Activated CD4-positive, alpha-beta T cell treated with anti-CD3 and anti-CD28 coated beads, Interleukin-2, amount 50 U/mL, for 48 hours (primary cell): ENCODE results near the gene TRIP11.
"Not testable (repeated sequence)": the region's sequence is repeated elsewhere in the genome, so short reads cannot be mapped to it uniquely, and the experiment has no call there.

Experiments used
- DNase-seq, 2 experiments: peaks; one replicate each; pipeline ENCODE4 v3.0.0-alpha.2; 2020

TRIP11 gene

DNA sequence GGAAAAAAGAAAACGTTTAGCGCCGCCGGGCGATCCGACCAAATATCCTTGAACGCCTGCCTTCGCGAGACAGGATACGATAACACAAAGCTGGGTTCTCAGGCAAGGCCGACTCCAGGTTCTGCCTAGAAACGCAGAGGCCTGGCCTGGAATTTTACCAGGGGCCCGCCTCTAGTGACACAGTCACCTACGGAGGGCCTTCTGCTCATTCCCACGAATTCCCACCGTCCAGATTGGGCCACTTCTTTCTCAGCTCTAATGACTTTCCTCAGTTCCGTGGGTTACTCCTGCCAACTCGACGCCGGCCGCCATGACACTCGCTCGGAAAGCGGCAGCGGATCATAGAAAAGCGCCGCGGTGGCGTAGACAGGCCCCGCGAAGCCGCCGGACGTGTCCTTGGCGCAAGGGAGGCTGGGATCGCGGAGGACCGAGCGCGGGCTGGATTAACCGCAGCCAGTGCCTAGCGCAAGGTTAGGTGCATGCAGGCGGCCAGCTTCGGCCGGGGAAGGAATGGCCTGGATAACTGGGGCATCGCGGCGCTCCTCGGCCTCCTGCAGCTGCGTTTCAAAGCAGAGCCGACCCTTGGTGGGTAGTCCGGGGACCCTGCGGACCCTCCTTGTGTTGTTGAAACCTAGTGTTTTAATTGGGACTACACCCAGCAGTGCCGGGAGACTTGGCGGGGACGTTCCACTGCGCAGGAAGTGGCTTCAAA lies at the start of gene TRIP11:
TSS of gene TRIP11 (minus strand) at position 341 of the 712 bp plus-strand sequence. CDS start 374 bp downstream, outside the sequence.
- peak; percentile 94 to 95 for DNase-seq

DNA sequence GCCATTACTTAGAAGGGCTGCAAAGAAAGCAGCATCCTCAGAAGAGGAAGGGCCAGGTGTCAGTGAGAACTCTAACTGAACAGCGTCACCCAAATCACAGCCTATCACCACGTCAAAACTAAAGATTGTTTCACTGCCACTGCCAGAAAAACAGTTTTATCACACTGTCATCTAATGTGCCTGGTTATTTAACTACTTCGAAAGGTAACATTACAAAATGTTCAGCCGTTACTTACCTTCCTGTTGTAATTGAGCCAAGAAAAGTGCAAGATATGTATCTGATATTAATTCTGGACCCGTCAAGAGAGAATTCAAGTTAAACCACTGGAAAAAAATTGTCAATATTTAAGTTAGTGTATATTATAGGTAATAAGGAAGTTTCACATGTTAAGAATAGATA lies 48.6 kb upstream of the TRIP11 start:
- DNase-seq = no peak

DNA sequence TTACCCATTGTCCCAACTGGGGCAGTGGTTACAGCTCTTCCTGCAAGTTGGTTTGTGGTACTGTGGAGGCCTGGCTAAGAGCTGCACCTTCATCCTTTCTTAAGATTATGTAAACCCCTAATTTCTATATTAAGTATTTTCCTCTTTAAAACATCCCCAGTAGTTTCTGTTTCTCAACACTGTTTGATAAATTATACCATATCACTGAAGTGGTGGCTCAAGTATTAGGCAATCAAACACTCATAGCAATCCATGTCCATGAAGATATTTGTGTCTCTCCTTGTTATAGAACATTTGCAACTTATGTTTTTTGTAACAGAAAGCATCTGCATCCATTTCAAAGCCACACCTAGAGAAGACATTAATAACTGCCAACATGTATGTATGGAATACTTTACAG lies 34.7 kb upstream of the TRIP11 start:
- no peak for DNase-seq

DNA sequence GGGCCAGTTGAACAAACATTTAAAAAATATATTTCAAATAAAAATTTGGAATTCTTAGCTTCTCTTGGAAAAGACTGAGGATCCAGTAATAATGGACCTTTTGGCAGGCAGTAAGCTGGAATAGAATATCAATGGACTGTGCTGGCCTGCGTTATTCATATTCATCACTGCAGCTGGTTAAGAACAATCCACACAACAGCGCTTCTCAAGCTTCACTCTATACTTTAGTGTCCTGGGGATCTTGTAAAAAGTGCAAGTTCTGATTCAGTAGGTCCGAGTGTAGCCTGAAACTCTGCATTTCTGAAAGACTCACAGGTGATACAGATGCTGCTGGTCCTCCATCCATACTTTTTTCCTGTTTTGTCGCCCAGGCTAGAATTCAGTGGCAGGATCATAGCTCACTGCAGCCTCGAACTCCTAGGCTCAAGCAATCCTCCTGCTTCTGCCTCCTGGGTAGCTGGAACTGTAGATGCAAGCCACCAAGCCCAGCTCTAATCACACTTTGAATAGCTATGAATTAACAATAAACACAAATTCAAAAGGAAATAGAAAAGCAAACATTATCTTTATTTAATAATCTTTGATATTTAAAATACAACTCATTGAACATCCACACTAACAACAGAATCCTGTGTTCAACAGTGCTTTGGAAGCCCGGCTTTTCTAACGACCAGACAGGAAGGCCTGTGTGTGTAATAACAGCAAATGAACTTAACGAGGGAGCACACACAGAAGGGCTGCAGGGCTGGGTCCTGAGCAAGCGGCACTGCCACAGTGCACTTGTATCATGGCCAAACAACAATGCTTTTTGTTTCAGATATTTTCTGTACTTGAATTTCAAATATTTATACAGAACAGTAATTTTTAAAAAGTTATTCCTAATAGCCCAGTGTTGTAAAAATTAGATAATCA lies 18.4 kb upstream of the TRIP11 start:
- no peak for DNase-seq

DNA sequence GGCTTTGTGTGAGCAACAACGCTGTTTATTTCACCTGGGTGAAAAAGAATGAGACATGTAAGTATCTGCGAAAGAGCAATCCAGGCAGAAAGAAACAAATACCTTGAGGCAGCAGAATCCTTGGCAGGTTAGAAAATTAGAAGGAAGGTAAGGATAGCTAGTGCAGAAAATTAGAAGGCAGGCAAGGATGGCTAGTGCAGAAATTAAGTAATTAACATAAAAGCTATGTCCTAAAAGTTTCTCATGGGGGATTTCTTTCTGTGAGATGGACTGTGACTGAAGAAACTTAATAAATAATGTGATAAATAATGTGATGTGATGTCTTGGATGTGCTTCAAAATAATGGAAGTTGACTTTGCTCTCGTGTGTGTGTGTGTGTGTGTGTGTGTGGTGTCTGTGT lies 9.9 kb upstream of the TRIP11 start:
- DNase-seq = no peak

DNA sequence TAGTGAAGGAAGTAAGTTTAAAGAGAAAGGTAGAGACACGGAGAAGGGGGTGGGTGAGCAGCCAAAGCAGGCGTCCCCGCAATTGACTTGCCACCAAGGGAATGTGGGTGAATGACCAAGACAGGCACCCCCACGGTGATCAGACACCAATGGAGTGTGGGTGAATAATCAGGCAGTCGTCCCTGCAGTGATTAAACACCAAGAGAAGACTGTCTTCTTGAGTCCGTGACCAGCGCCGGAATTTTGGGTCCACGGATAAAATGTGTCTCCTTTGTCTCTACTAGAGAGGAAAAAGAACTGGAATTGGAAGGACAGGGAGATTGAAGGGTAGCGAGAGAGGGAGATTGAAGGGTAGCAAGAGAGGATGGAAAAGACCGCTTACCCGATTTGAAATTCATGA lies 9.4 kb upstream of the TRIP11 start:
- not testable (repeated sequence) for DNase-seq

DNA sequence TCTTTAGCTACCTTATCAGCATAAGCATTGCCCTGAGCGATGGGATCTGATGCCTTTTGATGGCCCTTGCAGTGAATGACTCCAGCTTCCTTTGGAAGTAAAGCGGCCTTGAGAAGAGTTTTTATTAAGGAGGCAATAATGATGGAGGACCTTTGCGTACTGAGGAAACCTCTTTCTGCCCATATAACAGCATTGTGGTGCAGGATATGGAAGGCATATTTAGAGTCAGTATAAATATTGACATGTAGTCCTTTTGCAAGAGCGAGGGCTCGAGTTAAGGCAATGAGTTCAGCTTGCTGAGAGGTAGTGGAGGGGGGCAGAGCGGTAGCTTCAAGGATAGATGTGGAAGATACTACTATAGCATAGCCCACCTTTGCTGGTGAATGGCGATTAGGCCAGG lies 6.0 kb upstream of the TRIP11 start:
- DNase-seq = not testable (repeated sequence)

DNA sequence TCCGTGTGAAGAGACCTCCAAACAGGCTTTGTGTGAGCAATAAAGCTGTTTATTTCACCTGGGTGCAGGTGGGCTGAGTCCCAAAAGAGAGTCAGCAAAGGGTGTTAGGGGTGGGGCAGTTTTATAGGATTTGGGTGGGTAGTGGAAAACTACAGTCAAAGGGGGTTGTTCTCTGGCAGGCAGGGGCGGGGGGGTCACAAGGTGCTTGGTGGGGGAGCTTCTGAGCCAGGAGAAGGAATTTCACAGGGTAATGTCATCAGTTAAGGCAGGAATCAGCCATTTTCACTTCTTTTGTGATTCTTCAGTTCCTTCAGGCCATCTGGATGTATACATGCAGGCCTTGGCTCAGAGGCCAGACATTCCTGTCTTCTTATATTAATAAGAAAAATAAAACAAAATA lies 1.9 kb upstream of the TRIP11 start:
- not testable (repeated sequence) for DNase-seq

DNA sequence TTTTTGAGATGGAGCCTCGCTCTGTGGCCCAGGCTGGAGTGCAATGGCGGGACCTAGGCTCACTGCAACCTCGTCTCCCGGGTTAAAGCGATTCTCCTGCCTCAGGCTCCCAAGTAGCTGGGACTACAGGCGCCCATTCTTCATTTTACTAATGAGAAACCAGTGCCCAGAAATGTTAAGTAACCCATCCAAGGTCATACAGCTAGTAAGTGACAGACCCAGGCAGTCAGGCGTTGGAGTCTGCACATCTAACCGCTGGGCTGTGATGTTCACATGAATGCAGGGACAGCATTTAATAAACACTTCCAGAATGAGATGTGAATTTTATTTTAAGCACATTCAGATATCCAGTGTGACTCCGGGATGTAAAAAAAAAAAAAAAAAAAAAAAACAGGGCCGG lies 1.3 kb upstream of the TRIP11 start:
- no peak for DNase-seq

DNA sequence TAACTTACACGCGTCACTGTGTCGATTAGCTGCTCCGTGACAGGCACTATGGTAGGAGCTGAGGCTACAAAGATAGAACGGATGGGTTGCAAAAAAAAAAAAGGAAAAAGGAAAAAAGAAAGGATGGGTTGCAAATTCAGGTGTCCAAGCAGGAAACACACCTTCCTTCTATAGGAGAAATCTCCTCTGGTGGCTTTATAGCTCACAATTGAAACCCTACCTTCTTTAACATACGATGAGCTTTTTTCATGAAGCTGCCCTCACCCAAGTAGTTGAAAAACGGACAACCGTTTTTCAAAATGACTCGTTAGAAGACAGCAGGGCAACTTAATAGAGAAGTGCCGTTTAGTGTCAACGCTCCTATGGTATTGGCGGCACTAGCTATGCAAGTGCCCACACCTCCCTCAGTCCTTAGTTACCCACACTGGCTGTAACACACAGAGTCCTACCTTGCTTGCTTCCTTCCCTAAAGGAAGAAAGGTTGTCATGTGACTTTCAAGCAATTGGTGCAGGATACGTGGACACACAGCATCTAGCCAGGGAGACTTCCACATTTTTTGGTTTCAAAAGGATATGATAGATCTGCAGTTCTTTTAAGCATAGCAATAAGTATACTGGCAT lies 682 bp upstream of the TRIP11 start:
- peak; percentile 18 to 25 for DNase-seq

DNA sequence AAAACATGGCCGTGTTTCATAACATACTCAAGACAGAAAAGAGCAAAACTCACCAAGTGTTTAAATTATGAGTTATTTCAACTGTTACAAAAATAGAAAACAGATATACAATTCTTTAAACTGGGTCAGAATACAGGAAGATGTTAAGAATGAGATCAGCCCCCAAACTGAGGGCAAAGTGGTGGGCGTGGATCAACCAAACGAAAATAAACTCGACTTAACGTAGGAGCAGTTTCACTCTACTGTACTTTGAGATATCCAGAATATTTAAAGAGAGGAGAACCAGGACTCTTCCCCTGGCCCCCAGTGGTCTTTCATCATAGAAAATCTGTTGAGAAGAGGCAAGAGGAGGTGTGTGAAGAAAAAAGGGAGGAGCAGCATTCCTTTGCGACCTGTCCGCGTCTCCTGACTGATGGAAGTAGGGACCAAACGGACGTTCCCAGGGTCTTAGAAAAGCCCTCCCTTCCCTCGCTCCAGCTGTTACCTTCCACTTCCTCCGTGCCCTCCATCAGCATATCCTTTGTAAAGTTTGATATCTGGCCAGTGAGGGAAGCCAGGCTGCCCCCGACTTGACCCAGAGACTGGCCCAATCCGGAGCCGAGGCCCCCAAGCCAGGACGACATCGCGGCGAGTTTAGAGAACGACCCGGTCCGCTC lies 668 bp downstream of the TRIP11 start:
- peak in 1 of 2 experiments; percentile 38 for DNase-seq

DNA sequence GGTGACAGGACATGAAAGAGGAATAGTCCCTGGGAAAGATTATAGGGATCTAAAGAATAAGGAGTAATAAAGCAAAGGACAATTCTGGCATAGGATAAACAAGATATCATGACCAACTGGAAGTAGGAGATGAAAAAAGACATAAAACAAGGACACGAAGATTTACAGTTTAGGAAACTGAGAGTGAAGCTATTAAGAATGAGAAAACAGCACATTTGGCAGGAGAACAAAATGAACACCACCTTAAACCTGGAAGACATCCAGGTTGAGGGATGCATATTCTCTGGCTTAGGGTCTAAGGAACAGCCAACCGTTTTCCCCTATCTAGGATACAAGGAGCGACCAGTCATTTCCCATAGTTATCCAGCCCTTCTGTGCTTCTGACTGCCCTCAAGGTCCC lies 1.9 kb downstream of the TRIP11 start:
- no peak for DNase-seq

DNA sequence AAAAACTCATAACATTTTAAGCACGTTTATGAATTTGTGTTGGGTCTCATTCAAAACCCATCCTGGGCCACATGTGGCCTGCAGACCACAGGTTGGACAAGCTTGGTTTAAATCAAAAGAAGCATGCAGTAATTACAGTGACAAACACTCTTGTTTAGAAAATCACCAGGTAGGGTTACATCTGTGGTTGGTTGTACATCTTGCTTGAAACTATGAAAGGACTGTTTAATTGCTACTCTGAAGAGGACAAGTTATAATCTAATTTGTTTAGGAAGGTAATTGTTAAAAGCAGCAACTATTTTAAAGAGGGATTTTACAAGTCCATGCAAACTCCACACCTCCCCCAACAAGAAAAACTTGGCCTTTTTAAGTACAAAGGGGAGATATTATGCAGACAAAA lies 4.0 kb downstream of the TRIP11 start:
- DNase-seq = no peak

DNA sequence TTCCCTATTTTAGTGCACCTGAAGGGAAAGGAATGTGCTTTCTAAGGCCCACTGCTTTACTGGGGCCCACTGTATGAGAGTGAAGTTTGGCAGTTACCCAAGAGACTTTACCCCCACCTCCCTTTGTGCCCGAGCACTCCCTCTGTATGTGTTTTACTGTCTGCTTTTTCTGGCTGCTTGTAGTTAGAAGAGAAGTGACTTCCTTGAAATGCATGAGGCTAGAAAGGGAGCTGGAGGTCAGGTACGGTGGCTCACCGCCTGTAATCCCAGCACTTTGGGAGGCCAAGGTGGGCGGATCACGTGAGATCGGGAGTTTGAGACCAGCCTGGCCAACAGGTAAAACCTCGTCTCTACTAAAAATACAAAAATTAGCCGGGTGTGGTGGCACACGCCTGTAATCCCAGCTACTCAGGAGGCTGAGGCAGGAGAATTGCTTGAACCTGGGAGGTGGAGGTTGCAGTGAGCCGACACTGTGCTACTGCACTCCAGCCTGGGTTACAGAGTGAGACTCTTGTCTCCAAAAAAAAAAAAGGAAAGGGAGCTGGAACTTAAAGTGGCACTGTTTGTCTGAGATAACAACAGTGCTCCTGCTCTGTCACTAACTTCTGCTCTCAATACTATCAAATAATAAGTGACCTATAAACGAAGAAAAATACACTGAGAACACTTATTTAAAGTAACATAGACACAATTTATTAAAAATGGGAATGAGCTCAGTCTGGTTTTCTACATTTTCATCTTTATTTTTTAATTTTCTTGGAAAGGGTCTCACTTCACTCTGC lies 5.8 kb downstream of the TRIP11 start:
- DNase-seq = no peak

DNA sequence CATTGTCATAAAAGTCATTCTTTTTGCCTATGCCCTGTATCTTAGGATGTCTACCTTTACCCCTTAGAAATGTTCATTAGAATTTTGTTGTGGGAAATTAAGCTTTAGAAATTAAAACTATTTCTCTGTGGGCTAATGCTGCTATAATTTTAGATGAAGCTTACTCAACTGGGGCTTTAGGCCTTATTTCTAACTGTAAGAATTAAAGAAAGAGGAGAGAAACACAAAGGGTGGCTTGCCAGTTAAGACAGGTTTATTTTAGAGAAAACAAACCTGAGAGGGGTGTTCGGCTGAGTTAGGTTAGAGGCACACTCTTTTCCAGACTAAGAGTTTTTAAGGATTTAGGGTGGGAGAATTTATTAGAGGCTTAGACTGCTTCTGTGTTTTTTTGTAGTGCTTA lies 6.4 kb downstream of the TRIP11 start:
- DNase-seq = no peak

DNA sequence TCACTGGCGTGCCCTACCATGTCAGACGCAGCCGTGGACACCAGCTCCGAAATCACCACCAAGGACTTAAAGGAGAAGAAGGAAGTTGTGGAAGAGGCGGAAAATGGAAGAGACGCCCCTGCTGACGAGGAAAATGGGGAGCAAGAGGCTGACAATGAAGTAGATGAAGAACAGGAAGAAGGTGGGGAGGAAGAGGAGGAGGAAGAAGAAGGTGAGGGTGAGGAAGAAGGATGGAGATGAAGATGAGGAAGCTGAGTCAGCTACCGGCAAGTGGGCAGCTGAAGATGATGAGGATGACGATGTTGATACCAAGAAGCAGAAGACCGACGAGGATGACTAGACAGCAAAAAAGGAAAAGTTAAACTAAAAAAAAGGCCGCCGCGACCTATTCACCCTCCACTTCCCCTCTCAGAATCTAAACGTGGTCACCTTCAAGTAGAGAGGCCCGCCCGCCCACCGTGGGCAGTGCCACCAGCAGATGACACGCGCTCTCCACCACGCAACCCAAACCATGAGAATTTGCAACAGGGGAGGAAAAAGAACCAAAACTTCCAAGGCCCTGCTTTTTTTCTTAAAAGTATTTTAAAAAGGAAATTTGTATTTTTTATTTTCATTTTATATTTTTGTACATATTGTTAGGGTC lies 13.2 kb downstream of the TRIP11 start:
- peak; percentile 11 to 23 for DNase-seq

DNA sequence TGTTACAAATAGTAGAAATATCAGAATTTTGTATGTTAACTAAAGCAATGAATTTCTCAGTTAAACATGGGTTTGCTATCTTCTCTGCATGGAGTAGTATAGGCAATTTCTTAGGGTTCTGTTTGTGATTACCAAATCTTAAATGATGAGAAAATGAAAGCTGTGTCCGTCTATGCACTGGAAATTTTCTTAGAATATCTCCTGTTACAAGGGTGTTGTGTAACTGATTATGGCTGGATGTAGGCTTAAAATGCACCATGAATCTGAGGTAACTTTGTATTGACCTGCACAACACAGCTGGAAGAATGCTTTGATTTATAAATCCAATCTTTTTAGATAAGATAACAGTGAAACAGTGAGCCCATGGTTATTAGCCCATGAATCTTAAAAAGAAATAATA lies 17.8 kb downstream of the TRIP11 start:
- DNase-seq = no peak

DNA sequence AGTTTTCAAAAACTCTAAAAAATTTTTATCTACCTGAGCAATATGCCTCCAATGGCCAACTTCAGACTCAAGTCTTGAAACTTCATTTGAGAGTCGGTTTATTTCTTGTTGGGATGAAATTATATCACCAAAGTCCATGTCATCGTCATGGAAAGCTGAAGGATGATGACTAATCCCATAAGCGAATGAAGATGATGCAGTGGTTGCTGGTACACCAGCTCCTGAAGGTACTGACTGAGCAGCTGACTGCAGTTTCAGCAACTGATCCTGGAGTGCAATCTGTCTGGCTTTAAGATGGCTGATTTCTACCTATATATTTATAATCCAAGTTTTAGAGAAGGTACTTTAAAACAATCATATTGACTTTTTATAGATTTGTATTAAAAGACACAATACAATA lies 18.3 kb downstream of the TRIP11 start:
- DNase-seq = no peak

DNA sequence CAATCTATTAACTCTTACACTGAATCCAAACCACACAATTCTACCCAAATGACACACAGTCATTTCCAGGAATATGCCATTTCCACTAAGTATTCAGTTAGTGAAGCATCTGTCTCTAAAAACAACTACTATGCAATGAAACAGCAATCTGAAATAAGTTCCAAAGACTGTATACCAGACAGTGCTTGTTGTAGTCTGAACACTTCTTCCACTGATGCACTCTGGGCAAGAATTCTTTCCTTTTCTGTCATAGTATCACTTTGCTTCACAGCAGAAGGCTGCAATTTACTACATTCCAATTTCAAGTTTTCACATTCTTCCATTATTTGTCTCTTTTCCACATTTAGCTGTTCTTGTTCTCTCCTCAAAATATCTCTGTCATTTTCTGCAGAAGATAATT lies 25.8 kb downstream of the TRIP11 start:
- no peak for DNase-seq

DNA sequence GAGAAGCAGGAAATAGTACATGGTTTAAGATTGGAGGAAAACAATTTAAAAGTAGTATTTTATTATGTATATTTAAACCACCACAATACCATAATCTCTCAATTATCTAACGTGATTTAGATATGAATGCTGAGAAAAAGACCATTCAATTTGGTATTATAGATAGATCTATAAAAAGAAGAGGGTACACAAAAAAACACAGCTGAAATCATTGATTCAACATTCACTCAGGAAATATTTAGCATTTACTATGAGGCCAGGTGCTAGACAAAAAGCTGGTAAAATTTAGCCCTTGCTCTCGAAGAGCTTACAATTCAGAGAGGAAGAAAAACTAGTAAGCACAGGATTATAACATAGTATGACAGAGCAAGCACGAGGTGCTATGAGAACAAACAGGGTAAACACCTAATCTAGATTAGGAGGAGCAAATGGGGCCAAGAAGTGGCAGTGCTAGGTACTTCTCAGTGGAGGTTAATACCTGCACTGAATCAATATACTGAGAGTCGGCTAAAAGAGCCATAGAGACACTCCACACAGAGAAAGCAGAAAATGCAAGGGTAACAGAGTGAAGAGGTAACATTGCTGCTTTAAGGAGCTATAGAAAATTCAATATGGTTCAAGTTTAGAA lies 27.6 kb downstream of the TRIP11 start:
- DNase-seq = no peak

DNA sequence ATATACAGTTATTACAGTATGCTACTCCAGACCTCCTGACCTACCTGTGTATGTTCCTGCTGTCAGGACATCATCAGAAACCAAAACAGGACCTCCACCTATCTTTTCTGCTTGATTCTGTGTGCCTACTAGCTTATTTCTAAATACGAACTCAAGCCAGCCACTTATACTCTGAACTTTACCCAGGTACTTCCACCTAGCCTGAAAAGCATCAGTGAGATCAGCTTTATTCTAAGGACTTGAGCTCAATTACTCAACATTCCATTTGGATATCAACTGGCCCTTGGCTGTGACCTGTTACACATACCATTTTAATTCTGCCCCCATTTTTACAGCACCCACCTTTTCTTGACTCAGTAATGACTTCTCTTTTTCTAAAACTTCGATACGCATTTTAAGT lies 29.2 kb downstream of the TRIP11 start:
- no peak for DNase-seq
